Smooth muscle cell (in vitro differentiated cells): ENCODE data around the gene PRKN. TPM values are rescaled to one million over a fixed set of nuclear protein-coding genes. Genes with fewer than 3 reads are reported as not detected.

Experiments used
- DNase-seq: peaks from one replicate; lab custom pipeline; 2025; ENCODE audit not compliant: unreplicated experiment; lab: John Stamatoyannopoulos, UW
- H2AFZ ChIP-seq: fragments of 200-600 bp; sonication (generic); 2 replicates; pipeline ENCODE4 v1.6.0; 2016; ENCODE audit warnings: antibody characterized with exemption, low read depth, mild to moderate bottlenecking
- H3F3A ChIP-seq: fragments of 200-600 bp; sonication (generic); 2 replicates; pipeline ENCODE4 v1.6.0; 2017; ENCODE audit warnings: antibody characterized with exemption, low read depth
- H3K27ac ChIP-seq: fragments of 200-600 bp; sonication (generic); 2 replicates; pipeline ENCODE4 v1.5.1; 2016; ENCODE audit warnings: low read depth, mild to moderate bottlenecking
- H3K27me3 ChIP-seq: fragments of 200-600 bp; sonication (generic); 2 replicates; pipeline ENCODE4 v1.6.1; 2016; ENCODE audit warnings: low read depth, mild to moderate bottlenecking
- H3K36me3 ChIP-seq: fragments of 200-600 bp; sonication (generic); 2 replicates; pipeline ENCODE4 v1.5.1; 2016; ENCODE audit warnings: low read depth
- H3K4me1 ChIP-seq: fragments of 200-600 bp; sonication (generic); 2 replicates; pipeline ENCODE4 v1.5.1; 2016; ENCODE audit warnings: low read depth
- H3K4me2 ChIP-seq: fragments of 200-600 bp; sonication (generic); 2 replicates; pipeline ENCODE4 v1.6.0; 2016; ENCODE audit warnings: mild to moderate bottlenecking
- H3K4me3 ChIP-seq: fragments of 200-600 bp; sonication (generic); 2 replicates; pipeline ENCODE4 v1.5.1; 2016; ENCODE audit warnings: mild to moderate bottlenecking
- H3K79me2 ChIP-seq: fragments of 200-600 bp; sonication (generic); 2 replicates; pipeline ENCODE4 v1.6.0; 2016; ENCODE audit warnings: low read depth, mild to moderate bottlenecking
- H3K9ac ChIP-seq: fragments of 200-600 bp; sonication (generic); 2 replicates; pipeline ENCODE4 v1.6.0; 2016; ENCODE audit warnings: low read depth
- H3K9me3 ChIP-seq: fragments of 200-600 bp; sonication (generic); replicated peaks from 2 replicates; pipeline ENCODE4 v1.5.1; 2016; ENCODE audit warnings: low read depth
- H4K20me1 ChIP-seq: fragments of 200-600 bp; sonication (generic); 2 replicates; pipeline ENCODE4 v1.6.0; 2016; ENCODE audit warnings: low read depth
- CTCF ChIP-seq: fragments of 200-600 bp; sonication (generic); IDR thresholded peaks from 2 replicates; pipeline ENCODE4 v1.5.1; 2017; ENCODE audit warnings: borderline replicate concordance, mild to moderate bottlenecking, antibody characterized with exemption; ENCODE audit not compliant: insufficient read depth, poor library complexity, severe bottlenecking
- WGBS: methylation state at CpG from one replicate; pipeline ENCODE4 v1.1.7; 2016; ENCODE audit warnings: low lambda C conversion rate; 5-methylcytosine and 5-hydroxymethylcytosine counted together
- polyA plus RNA-seq: library from polyadenylated mRNA; unstranded; fragments of >200 nt; fragmentation: Nextera tagmentation; extraction: Ambion mirVana; gene quantifications from 2 replicates; pipeline ENCODE4 v1.2.1, GENCODE V29; 2016
- total RNA-seq: library from RNA; depleted of rRNA; stranded (reverse); fragments of >200 nt; gene quantifications from 2 replicates; pipeline ENCODE4 v1.2.3, GENCODE V29; 2014

The PRKN gene
- total and polyA plus RNA-seq, 2 experiments from 2014 or later: 0.81 to 5.1 TPM

GRCh38 chr6:162118706-162119105 is 608.9 kb downstream of the PRKN start:
- H3K4me3 ChIP-seq: no peak overlapping the region
- no peaks in the 10 kb centered on the region for H3K36me3 ChIP-seq
- H3K9me3 ChIP-seq: no peaks in the 10 kb centered on the region
- 89% methylated on average over 5 of the region's 5 CpGs for WGBS
- H4K20me1 ChIP-seq: no peaks in the 10 kb centered on the region
- no peaks in the 10 kb centered on the region for H3K27me3 ChIP-seq
- H3K27ac ChIP-seq: no peak overlapping the region
- no peaks in the 10 kb centered on the region for H3K79me2 ChIP-seq
- TF ChIP-seq CTCF: no peak
- H3K4me2 ChIP-seq: no peak overlapping the region
- no peaks in the 10 kb centered on the region for H3F3A ChIP-seq
- H3K4me1 ChIP-seq: no peaks in the 10 kb centered on the region
- no peak overlapping the region for H3K9ac ChIP-seq
- no peak for DNase-seq
- no peak overlapping the region for H2AFZ ChIP-seq

GRCh38 chr6:162116902-162117525 is 610.6 kb downstream of the PRKN start:
- Histone ChIP-seq H3K27ac (no peak overlapping the region), H3K9ac (no peak overlapping the region), H3K9me3 (no peaks in the 10 kb centered on the region), H3F3A (no peaks in the 10 kb centered on the region), H3K79me2 (no peaks in the 10 kb centered on the region), H3K4me3 (no peak overlapping the region), H3K4me1 (no peaks in the 10 kb centered on the region), H3K4me2 (no peak overlapping the region), H3K36me3 (no peaks in the 10 kb centered on the region), H2AFZ (no peak overlapping the region), H3K27me3 (no peaks in the 10 kb centered on the region), H4K20me1 (no peaks in the 10 kb centered on the region)
- 83% methylated on average over 7 of the region's 7 CpGs for WGBS
- TF ChIP-seq CTCF: no peak
- no peak for DNase-seq

DNA sequence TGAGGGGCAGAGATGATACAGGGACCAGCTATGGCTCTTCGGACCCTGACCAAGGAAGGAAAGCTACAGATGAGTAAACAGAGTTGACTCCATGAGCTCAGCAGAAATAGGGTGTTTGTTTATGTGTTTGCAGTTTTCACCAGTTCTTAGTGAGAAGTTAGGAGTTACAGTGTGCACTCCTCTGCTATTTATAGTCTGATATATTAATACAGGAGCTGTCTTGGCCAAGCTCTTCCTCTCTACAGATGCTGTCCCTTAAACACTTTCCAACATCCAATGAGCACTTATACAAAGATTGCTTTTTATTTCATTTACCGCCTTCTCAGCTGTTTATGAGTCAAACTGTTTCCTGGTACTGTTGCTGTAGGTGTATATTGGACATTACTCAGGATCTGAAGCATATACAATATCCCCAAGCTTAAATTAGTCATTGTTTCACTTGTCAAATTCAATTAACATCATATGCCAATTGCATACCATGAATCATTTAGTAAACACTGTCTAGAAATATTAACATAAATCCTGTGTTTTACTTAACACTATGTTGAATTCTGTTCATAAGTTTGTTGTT is 618.0 kb downstream of the PRKN start:
- Histone ChIP-seq H3K4me1 (no peaks in the 10 kb centered on the region), H3K79me2 (no peaks in the 10 kb centered on the region), H3F3A (no peaks in the 10 kb centered on the region), H3K36me3 (no peaks in the 10 kb centered on the region), H3K27me3 (no peaks in the 10 kb centered on the region), H2AFZ (no peak overlapping the region), H4K20me1 (no peaks in the 10 kb centered on the region), H3K9ac (no peak overlapping the region), H3K27ac (no peak overlapping the region), H3K4me3 (no peak overlapping the region), H3K4me2 (no peak overlapping the region), H3K9me3 (no peaks in the 10 kb centered on the region)
- 89% methylated on average over 2 of the region's 2 CpGs for WGBS
- DNase-seq: no peak
- no peak for TF ChIP-seq CTCF

- Histone ChIP-seq H3K9ac (no peak overlapping the region), H3K4me2 (no peak overlapping the region), H3K4me1 (no peaks in the 10 kb centered on the region), H3K27me3 (no peaks in the 10 kb centered on the region), H3K9me3 (no peaks in the 10 kb centered on the region), H2AFZ (no peak overlapping the region), H4K20me1 (no peaks in the 10 kb centered on the region), H3F3A (no peaks in the 10 kb centered on the region), H3K4me3 (no peak overlapping the region), H3K36me3 (no peaks in the 10 kb centered on the region), H3K27ac (no peak overlapping the region), H3K79me2 (no peaks in the 10 kb centered on the region)
- 74% methylated on average over 3 of the region's 3 CpGs for WGBS
- no peak for TF ChIP-seq CTCF
- no peak for DNase-seq
Measured at GRCh38 chr6:162108041-162108440, 619.5 kb downstream of the PRKN start.
